Kidney epithelial cell (primary cell): ENCODE measurements around the gene CASP12. TPM values are rescaled to one million over a fixed set of nuclear protein-coding genes. Genes with fewer than 3 reads are reported as not detected.

ENCODE experiments used
- DNase-seq: peaks from one replicate; pipeline ENCODE4 v3.0.0-alpha.2; 2010; ENCODE audit warnings: low read depth
- H3K27me3 ChIP-seq: 2 replicates; pipeline ENCODE4 v1.6.0; 2011; ENCODE audit warnings: low read length; ENCODE audit not compliant: control insufficient read depth, insufficient read depth
- H3K36me3 ChIP-seq: 2 replicates; pipeline ENCODE4 v1.5.1; 2011; ENCODE audit warnings: low read length; ENCODE audit not compliant: control insufficient read depth, insufficient read depth
- H3K4me3 ChIP-seq: 2 replicates; pipeline ENCODE4 v1.5.1; 2011; ENCODE audit warnings: low read depth, mild to moderate bottlenecking, control low read depth, low read length
- total RNA-seq: library from RNA; depleted of rRNA; stranded (reverse); fragments of >200 nt; gene quantifications from 2 replicates; pipeline ENCODE4 v1.2.3, GENCODE V29; 2015
- TF ChIP-seq, protein P1 (sequence below): IDR thresholded peaks from 2 replicates; pipeline ENCODE4 v1.5.1; 2011; ENCODE audit warnings: mild to moderate bottlenecking, moderate library complexity, low read length, control low read depth, inconsistent platforms; ENCODE audit not compliant: insufficient read depth, poor library complexity, severe bottlenecking

Gene CASP12
- total RNA-seq, 1 donor from 2014 or later: not detected

GRCh38 chr11:104841973-104842525, 56.2 kb downstream of the CASP12 start:
- no peaks in the 10 kb centered on the region for H3K27me3 ChIP-seq
- TF ChIP-seq, protein P1, sequence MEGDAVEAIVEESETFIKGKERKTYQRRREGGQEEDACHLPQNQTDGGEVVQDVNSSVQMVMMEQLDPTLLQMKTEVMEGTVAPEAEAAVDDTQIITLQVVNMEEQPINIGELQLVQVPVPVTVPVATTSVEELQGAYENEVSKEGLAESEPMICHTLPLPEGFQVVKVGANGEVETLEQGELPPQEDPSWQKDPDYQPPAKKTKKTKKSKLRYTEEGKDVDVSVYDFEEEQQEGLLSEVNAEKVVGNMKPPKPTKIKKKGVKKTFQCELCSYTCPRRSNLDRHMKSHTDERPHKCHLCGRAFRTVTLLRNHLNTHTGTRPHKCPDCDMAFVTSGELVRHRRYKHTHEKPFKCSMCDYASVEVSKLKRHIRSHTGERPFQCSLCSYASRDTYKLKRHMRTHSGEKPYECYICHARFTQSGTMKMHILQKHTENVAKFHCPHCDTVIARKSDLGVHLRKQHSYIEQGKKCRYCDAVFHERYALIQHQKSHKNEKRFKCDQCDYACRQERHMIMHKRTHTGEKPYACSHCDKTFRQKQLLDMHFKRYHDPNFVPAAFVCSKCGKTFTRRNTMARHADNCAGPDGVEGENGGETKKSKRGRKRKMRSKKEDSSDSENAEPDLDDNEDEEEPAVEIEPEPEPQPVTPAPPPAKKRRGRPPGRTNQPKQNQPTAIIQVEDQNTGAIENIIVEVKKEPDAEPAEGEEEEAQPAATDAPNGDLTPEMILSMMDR: no peak
- no peak overlapping the region for H3K4me3 ChIP-seq
- no peak for DNase-seq
- H3K36me3 ChIP-seq: no peaks in the 10 kb centered on the region

DNA sequence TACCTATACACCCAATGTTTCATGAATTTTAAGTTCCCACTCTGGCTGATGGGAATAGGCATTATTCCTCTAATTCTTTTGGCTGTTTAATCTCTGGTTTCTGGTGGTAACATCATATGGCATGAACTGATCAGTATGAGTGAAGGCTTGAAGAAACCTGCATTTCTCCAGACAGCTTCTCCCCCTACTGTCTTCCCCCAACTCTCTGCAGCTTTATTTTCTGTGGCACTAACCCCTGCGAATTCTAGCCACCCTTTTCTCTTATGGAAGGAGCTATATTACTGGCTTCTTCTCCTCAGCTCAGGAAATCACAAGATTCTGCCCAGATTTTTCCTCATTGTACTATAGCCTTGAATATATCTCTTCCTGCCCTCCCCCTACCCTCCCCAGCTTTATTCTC, 57.1 kb downstream of the CASP12 start:
- TF ChIP-seq, protein P1: no peak
- H3K27me3 ChIP-seq: no peaks in the 10 kb centered on the region
- no peaks in the 10 kb centered on the region for H3K36me3 ChIP-seq
- no peak for DNase-seq
- no peak overlapping the region for H3K4me3 ChIP-seq

- Histone ChIP-seq H3K4me3 (no peak overlapping the region), H3K27me3 (no peaks in the 10 kb centered on the region), H3K36me3 (no peaks in the 10 kb centered on the region)
- no peak for DNase-seq
- TF ChIP-seq, protein P1: no peak
Measured at GRCh38 chr11:104837969-104838639, 60.2 kb downstream of the CASP12 start.

- Histone ChIP-seq H3K4me3 (no peak overlapping the region), H3K36me3 (no peaks in the 10 kb centered on the region), H3K27me3 (no peaks in the 10 kb centered on the region)
- DNase-seq: no peak
- TF ChIP-seq, protein P1: no peak
Measured at GRCh38 chr11:104836691-104837090, 61.6 kb downstream of the CASP12 start.

Other genes with a start within 250 kb of the CASP12 start
- gene CASP4, start 70.1 kb upstream of the CASP12 start, total RNA-seq: 47.0 and 48.7 TPM in 2 replicates
- not detected in 2 replicates for gene CASP5, start 124.7 kb upstream of the CASP12 start, total RNA-seq
- gene CASP1, start 136.7 kb upstream of the CASP12 start, total RNA-seq: 0.07 and 0.33 TPM in 2 replicates
- gene CARD16, start 146.9 kb upstream of the CASP12 start, total RNA-seq: 3.5 TPM in 1 of 2 replicates, not detected in the other
- not detected in 2 replicates for gene CARD18, start 241.3 kb upstream of the CASP12 start, total RNA-seq